ENCODE results near the gene SHQ1. TPM values are rescaled to one million over a fixed set of nuclear protein-coding genes. Genes with fewer than 3 reads are reported as not detected.

SHQ1 gene
- total RNA-seq, 1 donor from 2014 or later = 20.7 TPM

- H3K27ac Mint-ChIP-seq (ENCODE audit: unreplicated experiment) = no peak overlapping the region
- peaks cover 29% of the 10 kb centered on the region for H3K27me3 Mint-ChIP-seq (ENCODE audit: low read depth)
- H3K9me3 Mint-ChIP-seq = peaks cover 3% of the 10 kb centered on the region
- H3K4me1 Mint-ChIP-seq = peaks cover 35% of the 10 kb centered on the region
- no peak overlapping the region for H3K4me3 Mint-ChIP-seq
- DNase-seq (ENCODE audit: low read depth, low spot score) = no peak
- no peak for TF ChIP-seq CTCF (conservative IDR thresholded peaks at IDR 0.05)
- H3K36me3 Mint-ChIP-seq (ENCODE audit: low read depth) = peaks cover 15% of the 10 kb centered on the region
Observed at GRCh38 chr3:72844436-72844993, 3.7 kb downstream of the SHQ1 start.

- Mint-ChIP-seq H3K27me3 (ENCODE audit: low read depth) (no peaks in the 10 kb centered on the region), H3K9me3 (peaks cover 3% of the 10 kb centered on the region), H3K4me3 (no peak overlapping the region), H3K36me3 (ENCODE audit: low read depth) (peaks cover 21% of the 10 kb centered on the region), H3K27ac (ENCODE audit: unreplicated experiment) (no peak overlapping the region), H3K4me1 (no peaks in the 10 kb centered on the region)
- TF ChIP-seq CTCF (conservative IDR thresholded peaks at IDR 0.05) = no peak
- no peak for DNase-seq (ENCODE audit: low read depth, low spot score)
Observed at GRCh38 chr3:72839057-72839456, 9.2 kb downstream of the SHQ1 start.

- Mint-ChIP-seq H3K27me3 (ENCODE audit: low read depth) (no peaks in the 10 kb centered on the region), H3K4me3 (no peak overlapping the region), H3K36me3 (ENCODE audit: low read depth) (peaks cover 18% of the 10 kb centered on the region), H3K27ac (ENCODE audit: unreplicated experiment) (no peak overlapping the region), H3K4me1 (no peaks in the 10 kb centered on the region), H3K9me3 (peaks cover 3% of the 10 kb centered on the region)
- TF ChIP-seq CTCF (conservative IDR thresholded peaks at IDR 0.05) = no peak
- no peak for DNase-seq (ENCODE audit: low read depth, low spot score)
Observed at GRCh38 chr3:72836923-72837322, 11.3 kb downstream of the SHQ1 start.

GRCh38 chr3:72836416-72836815 is 11.8 kb downstream of the SHQ1 start:
- no peak for DNase-seq (ENCODE audit: low read depth, low spot score)
- no peak for TF ChIP-seq CTCF (conservative IDR thresholded peaks at IDR 0.05)
- Mint-ChIP-seq H3K27ac (ENCODE audit: unreplicated experiment) (no peak overlapping the region), H3K27me3 (ENCODE audit: low read depth) (no peaks in the 10 kb centered on the region), H3K9me3 (peaks cover 3% of the 10 kb centered on the region), H3K4me1 (no peaks in the 10 kb centered on the region), H3K4me3 (no peak overlapping the region), H3K36me3 (ENCODE audit: low read depth) (peaks cover 13% of the 10 kb centered on the region)

- Mint-ChIP-seq H3K36me3 (ENCODE audit: low read depth) (peaks cover 12% of the 10 kb centered on the region), H3K4me3 (no peak overlapping the region), H3K9me3 (no peaks in the 10 kb centered on the region), H3K27me3 (ENCODE audit: low read depth) (no peaks in the 10 kb centered on the region), H3K4me1 (peaks cover 8% of the 10 kb centered on the region), H3K27ac (ENCODE audit: unreplicated experiment) (no peak overlapping the region)
- DNase-seq (ENCODE audit: low read depth, low spot score) = no peak
- no peak for TF ChIP-seq CTCF (conservative IDR thresholded peaks at IDR 0.05)
Observed at GRCh38 chr3:72830452-72831223, 17.6 kb downstream of the SHQ1 start.

All from neural crest cell (in vitro differentiated cells).